Trophoblast cell (in vitro differentiated cells and primary cell): ENCODE data around the gene SEZ6.

ENCODE experiments used
- DNase-seq, 2 donors: peaks; one replicate each; pipeline ENCODE4 v3.0.0-alpha.2; 2016
- H2AFZ ChIP-seq: 2 replicates; pipeline ENCODE4 v1.6.1; 2013; ENCODE audit warnings: low read length, moderate library complexity, mild to moderate bottlenecking; ENCODE audit not compliant: insufficient read depth, poor library complexity
- H2AK5ac ChIP-seq: 2 replicates; pipeline ENCODE4 v1.6.1; 2013; ENCODE audit warnings: mild to moderate bottlenecking, low read length
- H2BK120ac ChIP-seq: 2 replicates; pipeline ENCODE4 v1.6.1; 2013; ENCODE audit warnings: low read length, mild to moderate bottlenecking, moderate library complexity; ENCODE audit not compliant: insufficient read depth, poor library complexity
- H2BK12ac ChIP-seq: 2 replicates; pipeline ENCODE4 v1.6.1; 2013; ENCODE audit warnings: mild to moderate bottlenecking, low read length, moderate library complexity
- H2BK5ac ChIP-seq: 2 replicates; pipeline ENCODE4 v1.6.1; 2013; ENCODE audit warnings: low read length, low read depth, moderate library complexity, mild to moderate bottlenecking; ENCODE audit not compliant: poor library complexity
- H3K14ac ChIP-seq: 2 replicates; pipeline ENCODE4 v1.6.1; 2013; ENCODE audit warnings: mild to moderate bottlenecking, low read length
- H3K18ac ChIP-seq: 2 replicates; pipeline ENCODE4 v1.6.1; 2013; ENCODE audit warnings: mild to moderate bottlenecking, low read length
- H3K23ac ChIP-seq: 2 replicates; pipeline ENCODE4 v1.6.1; 2013; ENCODE audit warnings: low read length
- H3K27ac ChIP-seq: 2 replicates; pipeline ENCODE4 v1.5.1; 2013; ENCODE audit warnings: low read depth, mild to moderate bottlenecking, inconsistent platforms, low read length, moderate library complexity
- H3K27me3 ChIP-seq: 2 replicates; pipeline ENCODE4 v1.6.1; 2013; ENCODE audit warnings: inconsistent platforms, mild to moderate bottlenecking, low read length, moderate library complexity; ENCODE audit not compliant: insufficient read depth
- H3K36me3 ChIP-seq, 2 experiments: 1 replicate in 1 of 2; 2 replicates in 1 of 2; pipeline ENCODE4 v1.6.1; 2013; ENCODE audit warnings: low read length in 2 of 2, mild to moderate bottlenecking in 2 of 2, moderate library complexity in 1 of 2; ENCODE audit not compliant: insufficient read depth in 2 of 2, control insufficient read depth in 1 of 2
- H3K4ac ChIP-seq: 2 replicates; pipeline ENCODE4 v1.6.1; 2013; ENCODE audit warnings: low read depth, mild to moderate bottlenecking, low read length, moderate library complexity
- H3K4me1 ChIP-seq, 2 experiments: 1 replicate in 1 of 2; 2 replicates in 1 of 2; pipeline ENCODE4 v1.6.1; 2013; ENCODE audit warnings: low read length in 2 of 2, mild to moderate bottlenecking in 2 of 2, moderate library complexity in 1 of 2; ENCODE audit not compliant: insufficient read depth in 2 of 2, control insufficient read depth in 1 of 2
- H3K4me2 ChIP-seq: 2 replicates; pipeline ENCODE4 v1.6.1; 2013; ENCODE audit warnings: inconsistent platforms, mild to moderate bottlenecking, low read length, moderate library complexity
- H3K4me3 ChIP-seq: 2 replicates; pipeline ENCODE4 v1.5.1; 2013; ENCODE audit warnings: mild to moderate bottlenecking, low read depth, low read length, inconsistent platforms
- H3K79me1 ChIP-seq: one replicate; pipeline ENCODE4 v1.6.1; 2013; ENCODE audit warnings: low read length
- H3K79me2 ChIP-seq: 2 replicates; pipeline ENCODE4 v1.6.1; 2013; ENCODE audit warnings: low read length, mild to moderate bottlenecking; ENCODE audit not compliant: control insufficient read depth, insufficient read depth, poor library complexity
- H3K9ac ChIP-seq: 2 replicates; pipeline ENCODE4 v1.6.1; 2013; ENCODE audit warnings: mild to moderate bottlenecking, low read length
- H3K9me3 ChIP-seq: 2 replicates; pipeline ENCODE4 v1.6.1; 2013; ENCODE audit warnings: low read depth, mild to moderate bottlenecking, control low read depth, inconsistent platforms, low read length; ENCODE audit not compliant: insufficient read depth
- H4K12ac ChIP-seq: 2 replicates; pipeline ENCODE4 v1.6.1; 2013; ENCODE audit warnings: low read depth, mild to moderate bottlenecking, low read length, moderate library complexity
- H4K8ac ChIP-seq: 2 replicates; pipeline ENCODE4 v1.6.1; 2013; ENCODE audit warnings: low read depth, mild to moderate bottlenecking, low read length, moderate library complexity
- H4K91ac ChIP-seq: one replicate; pipeline ENCODE4 v1.6.1; 2013; ENCODE audit warnings: low read depth, mild to moderate bottlenecking, low read length, moderate library complexity
- whole genome bisulfite sequencing: extraction: QIAGEN DNeasy Blood & Tissue Kit; methylation state at CpG from one replicate; pipeline ENCODE4 v1.1.7; 2013; ENCODE audit warnings: missing lambda C conversion rate; ENCODE audit not compliant: insufficient read length, insufficient coverage; ENCODE audit errors: extremely low coverage; 5-methylcytosine and 5-hydroxymethylcytosine counted together

The SEZ6 gene

GRCh38 chr17:28920201-28920600, 85.6 kb downstream of the SEZ6 start:
- Histone ChIP-seq H3K9ac (no peak overlapping the region), H4K91ac (no peak overlapping the region), H3K4me2 (no peak overlapping the region), H3K79me2 (no peaks in the 10 kb centered on the region), H2AK5ac (no peak overlapping the region), H3K27ac (no peak overlapping the region), H3K4ac (no peak overlapping the region), H3K4me1 (no peaks in the 10 kb centered on the region), H3K9me3 (no peaks in the 10 kb centered on the region), H3K36me3 (peaks cover 33 to 59% of the 10 kb centered on the region in 2 experiments), H3K27me3 (no peaks in the 10 kb centered on the region), H4K8ac (no peak overlapping the region), H2BK120ac (no peak overlapping the region), H2BK5ac (no peak overlapping the region), H4K12ac (no peak overlapping the region), H3K14ac (no peak overlapping the region), H3K18ac (no peak overlapping the region), H2BK12ac (no peak overlapping the region), H2AFZ (no peak overlapping the region), H3K23ac (no peak overlapping the region), H3K4me3 (no peak overlapping the region), H3K79me1 (no peaks in the 10 kb centered on the region)
- no peak for DNase-seq

- Histone ChIP-seq H3K23ac (no peak overlapping the region), H3K79me1 (no peaks in the 10 kb centered on the region), H3K4me3 (no peak overlapping the region), H3K4me2 (no peak overlapping the region), H3K36me3 (peaks cover 35 to 64% of the 10 kb centered on the region in 2 experiments), H3K18ac (no peak overlapping the region), H4K12ac (no peak overlapping the region), H3K79me2 (no peaks in the 10 kb centered on the region), H3K14ac (no peak overlapping the region), H3K4ac (no peak overlapping the region), H2BK120ac (no peak overlapping the region), H3K4me1 (no peaks in the 10 kb centered on the region), H3K27ac (no peak overlapping the region), H2AFZ (no peak overlapping the region), H2BK5ac (no peak overlapping the region), H3K9me3 (no peaks in the 10 kb centered on the region), H2BK12ac (no peak overlapping the region), H4K8ac (no peak overlapping the region), H2AK5ac (no peak overlapping the region), H4K91ac (no peak overlapping the region), H3K9ac (no peak overlapping the region), H3K27me3 (no peaks in the 10 kb centered on the region)
- WGBS = no CpG with 5 or more reads among the region's 2 CpGs
- no peak for DNase-seq
These were observed 87.5 kb downstream of the SEZ6 start for GRCh38 chr17:28918295-28918694.

- no peak overlapping the region for H2AK5ac ChIP-seq
- no peak overlapping the region for H3K4me2 ChIP-seq
- no peak overlapping the region for H4K91ac ChIP-seq
- no peak overlapping the region for H3K27ac ChIP-seq
- no peaks in the 10 kb centered on the region for H3K4me1 ChIP-seq
- no peaks in the 10 kb centered on the region for H3K79me1 ChIP-seq
- H2BK5ac ChIP-seq = no peak overlapping the region
- no CpG with 5 or more reads among the region's 5 CpGs for WGBS
- no peak overlapping the region for H3K4me3 ChIP-seq
- no peak overlapping the region for H4K12ac ChIP-seq
- H4K8ac ChIP-seq = no peak overlapping the region
- H3K4ac ChIP-seq = no peak overlapping the region
- no peak overlapping the region for H3K9ac ChIP-seq
- H3K18ac ChIP-seq = no peak overlapping the region
- no peak overlapping the region for H3K23ac ChIP-seq
- H3K79me2 ChIP-seq = no peaks in the 10 kb centered on the region
- H3K14ac ChIP-seq = no peak overlapping the region
- no peak overlapping the region for H2AFZ ChIP-seq
- no peak overlapping the region for H2BK120ac ChIP-seq
- DNase-seq = no peak
- no peaks in the 10 kb centered on the region for H3K9me3 ChIP-seq
- peaks cover 38 to 69% of the 10 kb centered on the region in 2 experiments for H3K36me3 ChIP-seq
- no peaks in the 10 kb centered on the region for H3K27me3 ChIP-seq
- no peak overlapping the region for H2BK12ac ChIP-seq
These were observed 88.4 kb downstream of the SEZ6 start for GRCh38 chr17:28917465-28917864.

- Histone ChIP-seq H3K27ac (no peak overlapping the region), H3K79me1 (no peaks in the 10 kb centered on the region), H2BK12ac (no peak overlapping the region), H3K18ac (no peak overlapping the region), H2BK5ac (no peak overlapping the region), H3K9ac (no peak overlapping the region), H3K4ac (no peak overlapping the region), H2AK5ac (no peak overlapping the region), H3K36me3 (peaks cover 42 to 72% of the 10 kb centered on the region in 2 experiments), H2BK120ac (no peak overlapping the region), H4K91ac (no peak overlapping the region), H4K12ac (no peak overlapping the region), H2AFZ (no peak overlapping the region), H3K4me3 (no peak overlapping the region), H3K14ac (no peak overlapping the region), H4K8ac (no peak overlapping the region), H3K4me1 (no peaks in the 10 kb centered on the region), H3K9me3 (no peaks in the 10 kb centered on the region), H3K4me2 (no peak overlapping the region), H3K23ac (no peak overlapping the region), H3K79me2 (no peaks in the 10 kb centered on the region), H3K27me3 (no peaks in the 10 kb centered on the region)
- no peak for DNase-seq
- no CpG with 5 or more reads among the region's 12 CpGs for WGBS
These were observed 88.8 kb downstream of the SEZ6 start for GRCh38 chr17:28917029-28917428.
